Body of pancreas (tissue), 4 donors: ENCODE measurements around the gene PPP1R1B. TPM values are rescaled to one million over a fixed set of nuclear protein-coding genes. Genes with fewer than 3 reads are reported as not detected.

Experiments used
- ATAC-seq: fragments of 150-250 bp; one replicate; pipeline ENCODE4 v1.9.1; 2016
- DNase-seq, 4 donors: peaks; one replicate each; pipeline ENCODE4 v3.0.0-alpha.2; 2019
- H3K27ac ChIP-seq, 4 donors: fragments of 200-600 bp; sonication (generic); 1 replicate in 3 of 4; 2 replicates in 1 of 4; pipeline versions ENCODE4 v1.5.1 to v1.6.1; 2016 to 2019; ENCODE audit warnings: mild to moderate bottlenecking in 1 of 4, mixed read lengths in 1 of 4, moderate library complexity in 1 of 4
- H3K27me3 ChIP-seq, 2 donors: fragments of 200-600 bp; sonication (generic); one replicate each; pipeline ENCODE4 v1.6.0; 2016; ENCODE audit warnings: mild to moderate bottlenecking in 1 of 2
- H3K36me3 ChIP-seq, 2 donors: fragments of 200-600 bp; sonication (generic); replicated peaks in 1 of 2; 2 replicates each; pipeline ENCODE4 v1.5.1; 2016; ENCODE audit warnings: low read depth in 2 of 2; ENCODE audit not compliant: insufficient read depth in 1 of 2
- H3K4me1 ChIP-seq: fragments of 200-600 bp; sonication (generic); one replicate; pipeline ENCODE4 v1.6.0; 2016
- H3K4me3 ChIP-seq, 2 donors: fragments of 200-600 bp; sonication (generic); 1 replicate in 1 of 2; 2 replicates in 1 of 2; pipeline ENCODE4 v1.5.1; 2016 to 2019
- H3K9me3 ChIP-seq, 3 donors: fragments of 200-600 bp; sonication (generic); 1 replicate in 2 of 3; 2 replicates in 1 of 3; pipeline ENCODE4 v1.5.1; 2016
- POLR2A ChIP-seq, 3 donors: fragments of 450-650 bp; IDR thresholded peaks; one replicate each; pipeline ENCODE4 v1.6.1; 2016; ENCODE audit warnings: antibody characterized with exemption in 3 of 3, mild to moderate bottlenecking in 2 of 3
- WGBS, 2 donors: methylation state at CpG; one replicate each; pipeline ENCODE4 v1.1.5; 2017; 5-methylcytosine and 5-hydroxymethylcytosine counted together
- intact Hi-C: fragments of 100-400 bp; cut with DNase I; formaldehyde crosslinking; loops from one replicate; pipeline ENCODE4 v1.15.1; 2023
- total RNA-seq, 2 donors: library from RNA; depleted of rRNA; stranded (reverse); fragments of >200 nt; gene quantifications; one replicate each; pipeline ENCODE4 v1.1.0, GENCODE V29; 2016
- TF ChIP-seq, protein P1 (sequence below), 7 experiments: fragments of 450-650 bp in 4 of 7; fragments of 200-600 bp in 3 of 7; sonication (generic) in 3 of 7; IDR thresholded peaks; one replicate each; pipeline ENCODE4 v1.5.1; 2016 to 2019; ENCODE audit warnings: antibody characterized with exemption in 7 of 7

Gene PPP1R1B
- total RNA-seq, 2 donors from 2014 or later, result 38.4 to 75.8 TPM

DNA sequence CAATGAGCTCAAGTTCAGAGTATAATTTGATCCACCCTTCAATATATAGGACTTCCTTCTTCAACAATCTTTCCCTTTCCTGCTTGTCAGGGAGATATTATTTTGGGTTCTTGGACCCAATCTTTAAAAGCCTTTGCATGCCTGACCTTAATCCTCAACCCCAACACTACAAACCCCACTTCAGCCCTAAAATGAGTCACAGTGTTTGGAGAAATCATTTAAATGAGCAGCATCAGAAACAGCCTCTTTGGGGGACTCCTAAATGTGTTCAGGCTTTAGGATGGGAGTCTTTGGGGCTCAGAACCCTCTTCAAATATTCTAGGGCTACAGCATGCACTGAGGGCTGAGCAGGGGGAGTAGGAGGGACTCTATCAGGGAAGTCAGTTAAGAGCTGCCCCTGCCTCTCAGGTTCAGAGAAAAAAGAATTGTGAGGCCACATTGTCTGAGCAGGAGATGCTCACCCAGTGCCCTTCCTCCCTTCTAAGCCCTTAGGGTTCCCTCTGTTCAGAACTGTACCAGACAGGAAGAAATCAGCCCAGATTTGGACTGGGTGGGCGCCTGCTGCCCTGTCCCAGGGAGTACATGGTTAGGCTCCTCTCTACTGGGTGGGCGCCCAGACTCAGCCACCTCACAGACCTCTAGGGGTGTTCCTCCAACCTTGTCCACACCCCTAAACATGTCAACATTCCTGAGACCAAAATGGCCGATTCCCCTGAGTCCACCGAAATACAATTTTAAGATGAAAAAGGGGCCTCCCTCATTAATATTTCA lies 24.0 kb upstream of the PPP1R1B start:
- no peak for TF ChIP-seq POLR2A (IDR thresholded peaks at IDR 0.05)
- TF ChIP-seq, protein P1, sequence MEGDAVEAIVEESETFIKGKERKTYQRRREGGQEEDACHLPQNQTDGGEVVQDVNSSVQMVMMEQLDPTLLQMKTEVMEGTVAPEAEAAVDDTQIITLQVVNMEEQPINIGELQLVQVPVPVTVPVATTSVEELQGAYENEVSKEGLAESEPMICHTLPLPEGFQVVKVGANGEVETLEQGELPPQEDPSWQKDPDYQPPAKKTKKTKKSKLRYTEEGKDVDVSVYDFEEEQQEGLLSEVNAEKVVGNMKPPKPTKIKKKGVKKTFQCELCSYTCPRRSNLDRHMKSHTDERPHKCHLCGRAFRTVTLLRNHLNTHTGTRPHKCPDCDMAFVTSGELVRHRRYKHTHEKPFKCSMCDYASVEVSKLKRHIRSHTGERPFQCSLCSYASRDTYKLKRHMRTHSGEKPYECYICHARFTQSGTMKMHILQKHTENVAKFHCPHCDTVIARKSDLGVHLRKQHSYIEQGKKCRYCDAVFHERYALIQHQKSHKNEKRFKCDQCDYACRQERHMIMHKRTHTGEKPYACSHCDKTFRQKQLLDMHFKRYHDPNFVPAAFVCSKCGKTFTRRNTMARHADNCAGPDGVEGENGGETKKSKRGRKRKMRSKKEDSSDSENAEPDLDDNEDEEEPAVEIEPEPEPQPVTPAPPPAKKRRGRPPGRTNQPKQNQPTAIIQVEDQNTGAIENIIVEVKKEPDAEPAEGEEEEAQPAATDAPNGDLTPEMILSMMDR (IDR thresholded peaks at IDR 0.05), result no peak
- DNase-seq (no peak), ATAC-seq (no peak)
- no peaks in the 10 kb centered on the region for H3K9me3 ChIP-seq
- H3K4me1 ChIP-seq, result peaks cover 51% of the 10 kb centered on the region
- no peak overlapping the region for H3K27ac ChIP-seq
- no peaks in the 10 kb centered on the region for H3K36me3 ChIP-seq
- WGBS, 2 donors, result 49 to 58% methylated on average over 3 to 4 of the region's 4 CpGs
- H3K27me3 ChIP-seq, result peaks cover 0 to 79% of the 10 kb centered on the region in 2 donors
- intact Hi-C loops, result no loop called here
- no peak overlapping the region for H3K4me3 ChIP-seq

DNA sequence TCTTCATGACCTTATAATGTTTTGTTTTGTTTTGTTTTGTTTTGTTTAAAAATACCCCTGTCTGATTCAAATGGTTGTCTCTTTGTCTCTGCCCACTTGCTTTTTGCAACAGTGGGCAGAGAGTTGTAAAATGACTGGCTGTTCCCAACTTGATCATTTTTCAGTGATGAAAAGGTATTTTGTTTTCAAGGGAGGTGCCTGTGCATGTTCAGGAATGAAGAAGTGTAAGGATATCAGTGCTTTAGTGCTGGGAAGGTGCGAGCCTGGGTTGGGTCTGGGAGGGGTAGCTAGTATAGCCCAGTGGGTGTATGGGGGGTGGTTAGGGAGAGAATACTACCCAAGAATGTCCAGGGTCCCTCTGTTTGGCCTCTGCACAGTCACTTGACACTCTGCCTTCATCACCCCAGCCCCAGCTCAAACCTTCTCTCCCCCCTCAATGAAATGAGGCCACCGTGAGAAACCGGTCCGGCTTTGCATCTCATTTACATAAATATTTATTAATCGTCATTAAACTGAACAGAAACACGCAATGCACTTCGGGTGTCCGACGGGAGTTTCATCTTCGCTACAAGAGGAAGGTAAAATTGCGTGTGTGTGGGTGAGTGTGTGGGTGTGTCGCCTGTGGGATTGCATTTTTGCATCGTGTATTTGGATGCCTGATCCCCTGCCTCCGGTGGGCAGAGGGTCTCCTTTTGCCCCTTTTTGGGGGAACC lies 23.3 kb upstream of the PPP1R1B start:
- no peak for DNase-seq
- Histone ChIP-seq H3K4me3 (no peak overlapping the region), H3K27ac (no peak overlapping the region), H3K9me3 (no peaks in the 10 kb centered on the region), H3K36me3 (no peaks in the 10 kb centered on the region), H3K4me1 (peaks cover 43% of the 10 kb centered on the region), H3K27me3 (peaks cover 0 to 72% of the 10 kb centered on the region in 2 donors)
- TF ChIP-seq, protein P1 (IDR thresholded peaks at IDR 0.05), result no peak
- no peak for TF ChIP-seq POLR2A (IDR thresholded peaks at IDR 0.05)
- no peak for ATAC-seq
- intact Hi-C loops, result no loop called here
- WGBS, 2 donors, result 14 to 27% methylated on average over 12 to 14 of the region's 14 CpGs

DNA sequence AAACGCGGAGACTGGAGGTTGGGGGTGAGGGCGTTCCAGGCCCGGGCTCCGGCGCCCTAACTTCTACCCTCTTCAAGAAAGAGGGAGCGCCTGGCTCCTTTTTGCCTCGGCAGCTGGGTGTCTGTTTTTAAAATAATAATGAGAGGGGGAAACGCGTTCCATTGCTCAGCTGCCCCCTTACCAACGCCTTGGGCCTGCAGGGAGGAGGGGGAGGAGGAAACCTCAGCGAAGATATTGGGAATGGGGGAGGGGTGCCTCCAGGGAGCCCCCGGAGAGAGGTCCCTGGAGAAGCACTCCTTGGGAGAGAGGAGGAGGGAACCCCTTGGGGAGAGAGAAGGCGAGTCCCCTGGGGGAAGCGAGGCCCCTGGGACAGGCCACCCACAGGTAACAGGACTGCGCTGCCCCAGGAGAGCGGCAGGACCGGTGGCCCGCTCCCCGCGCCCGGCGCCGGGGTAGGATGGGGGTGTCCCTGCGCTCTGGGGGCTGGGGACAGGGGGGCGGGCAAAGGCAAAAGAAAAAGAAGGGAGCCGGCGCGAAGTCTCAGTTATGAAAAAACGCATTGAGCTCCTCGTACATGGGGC lies 21.8 kb upstream of the PPP1R1B start:
- DNase-seq, result no peak

DNA sequence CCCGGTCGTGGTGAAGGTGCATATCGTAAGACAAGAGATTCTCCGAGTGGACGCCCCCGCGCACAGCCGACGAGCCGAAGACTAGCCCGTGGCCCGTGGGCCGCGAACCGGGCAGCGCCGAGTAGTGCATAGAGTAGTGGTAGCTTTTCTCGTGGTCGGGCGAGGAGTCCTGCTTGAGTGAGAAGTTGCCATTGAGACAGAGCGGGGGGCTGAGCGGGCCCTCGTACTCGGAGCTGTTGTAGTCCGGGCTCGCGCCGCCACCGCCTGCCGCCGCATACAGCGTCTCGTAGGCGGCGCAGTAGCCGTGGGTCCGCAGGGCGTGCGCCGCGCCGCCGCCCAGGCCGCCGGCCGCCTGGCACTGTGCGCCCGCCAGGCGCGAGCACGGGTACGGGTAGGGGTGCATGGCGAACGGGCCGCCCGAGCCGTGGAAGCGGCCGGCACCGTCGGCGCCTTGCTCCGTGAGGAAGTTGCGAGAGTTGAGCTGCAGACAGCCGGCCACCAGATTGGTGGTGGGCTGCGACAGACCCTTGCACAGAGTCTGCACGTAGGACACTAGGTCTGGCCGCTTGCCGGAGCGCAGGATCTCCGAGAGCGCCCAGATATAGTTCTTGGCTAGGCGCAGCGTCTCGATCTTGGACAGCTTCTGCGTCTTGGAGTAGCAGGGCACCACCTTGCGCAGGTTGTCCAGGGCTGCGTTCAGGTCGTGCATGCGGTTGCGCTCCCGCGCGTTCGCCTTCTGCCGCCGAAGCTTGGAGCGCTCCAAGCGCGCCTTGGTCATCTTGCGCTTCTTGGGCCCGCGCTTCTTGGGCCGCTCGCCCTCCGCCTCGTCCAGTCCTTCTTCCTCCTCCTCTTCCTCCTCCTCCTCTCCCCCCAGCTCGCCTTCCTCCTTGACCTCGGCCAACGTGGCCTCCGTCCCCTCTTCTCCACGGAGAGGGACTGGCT lies 21.0 kb upstream of the PPP1R1B start:
- Histone ChIP-seq H3K4me3 (no peak overlapping the region), H3K27ac (no peak overlapping the region), H3K4me1 (peaks cover 28% of the 10 kb centered on the region), H3K9me3 (no peaks in the 10 kb centered on the region), H3K27me3 (peaks cover 0 to 51% of the 10 kb centered on the region in 2 donors), H3K36me3 (no peaks in the 10 kb centered on the region)
- peak; percentile 41 for ATAC-seq
- TF ChIP-seq, protein P1 (IDR thresholded peaks at IDR 0.05), result no peak
- no peak for TF ChIP-seq POLR2A (IDR thresholded peaks at IDR 0.05)
- no peak for DNase-seq
- WGBS, 2 donors, result 1 to 2% methylated on average over 25 to 102 of the region's 102 CpGs
- intact Hi-C loops, result no loop called here

More for the DNA sequence above, 21.8 kb upstream of the PPP1R1B start:
- no peaks in the 10 kb centered on the region for H3K9me3 ChIP-seq
- H3K4me3 ChIP-seq, result no peak overlapping the region
- TF ChIP-seq, protein P1 (IDR thresholded peaks at IDR 0.05), result no peak
- no peak for TF ChIP-seq POLR2A (IDR thresholded peaks at IDR 0.05)
- H3K27ac ChIP-seq, result no peak overlapping the region
- intact Hi-C loops, result no loop called here
- peaks cover 0 to 57% of the 10 kb centered on the region in 2 donors for H3K27me3 ChIP-seq
- ATAC-seq, result no peak
- 9 to 11% methylated on average over 19 to 30 of the region's 31 CpGs for WGBS, 2 donors
- peaks cover 28% of the 10 kb centered on the region for H3K4me1 ChIP-seq
- H3K36me3 ChIP-seq, result no peaks in the 10 kb centered on the region
